ENCODE measurements around the gene HCN2.

HCN2 gene

GRCh38 chr19:664913-665443 is 75.3 kb downstream of the HCN2 start:
- TF ChIP-seq CTCF (IDR thresholded peaks at IDR 0.05; ENCODE audit: low read depth, low read length): peak; percentile 98
- Histone ChIP-seq H3K27me3 (ENCODE audit: insufficient read depth, low read depth, severe bottlenecking) (no peaks in the 10 kb centered on the region), H3K9me3 (ENCODE audit: severe bottlenecking) (peaks cover 26% of the 10 kb centered on the region), H3K4me3 (ENCODE audit: low read depth, low read length) (no peak overlapping the region), H3K36me3 (peaks cover 7% of the 10 kb centered on the region), H3K27ac (no peak overlapping the region)
- DNase-seq: peak; percentile 92
